Bronchial epithelial cell (primary cell): ENCODE results near the gene PRRT1. TPM values are rescaled to one million over a fixed set of nuclear protein-coding genes. Genes with fewer than 3 reads are reported as not detected.

Source experiments
- DNase-seq: peaks from one replicate; pipeline ENCODE4 v3.0.0-alpha.2; 2010; ENCODE audit warnings: low read depth
- FAIRE-seq: peaks from 2 replicates; lab custom pipeline; 2011; peaks lifted over from hg19 to GRCh38; lab: Jason Lieb, UNC
- H3K27me3 ChIP-seq: 2 replicates; pipeline ENCODE4 v1.5.1; 2011; ENCODE audit warnings: low read length; ENCODE audit not compliant: control insufficient read depth, insufficient read depth
- H3K36me3 ChIP-seq: 2 replicates; pipeline ENCODE4 v1.5.1; 2011; ENCODE audit warnings: low read length; ENCODE audit not compliant: control insufficient read depth, insufficient read depth
- H3K4me3 ChIP-seq: 2 replicates; pipeline ENCODE4 v1.5.1; 2011; ENCODE audit warnings: mild to moderate bottlenecking, low read depth, low read length, control low read depth
- total RNA-seq: library from RNA; depleted of rRNA; stranded (reverse); fragments of >200 nt; gene quantifications from 2 replicates; pipeline ENCODE4 v1.2.1, GENCODE V29; 2014
- TF ChIP-seq, protein P1 (sequence below): IDR thresholded peaks from 2 replicates; pipeline ENCODE4 v1.5.1; 2011; ENCODE audit warnings: mild to moderate bottlenecking, moderate library complexity, low read length, control low read depth, inconsistent platforms; ENCODE audit not compliant: insufficient read depth, severe bottlenecking

PRRT1 gene
- total RNA-seq, 1 donor from 2014 or later: not detected

DNA sequence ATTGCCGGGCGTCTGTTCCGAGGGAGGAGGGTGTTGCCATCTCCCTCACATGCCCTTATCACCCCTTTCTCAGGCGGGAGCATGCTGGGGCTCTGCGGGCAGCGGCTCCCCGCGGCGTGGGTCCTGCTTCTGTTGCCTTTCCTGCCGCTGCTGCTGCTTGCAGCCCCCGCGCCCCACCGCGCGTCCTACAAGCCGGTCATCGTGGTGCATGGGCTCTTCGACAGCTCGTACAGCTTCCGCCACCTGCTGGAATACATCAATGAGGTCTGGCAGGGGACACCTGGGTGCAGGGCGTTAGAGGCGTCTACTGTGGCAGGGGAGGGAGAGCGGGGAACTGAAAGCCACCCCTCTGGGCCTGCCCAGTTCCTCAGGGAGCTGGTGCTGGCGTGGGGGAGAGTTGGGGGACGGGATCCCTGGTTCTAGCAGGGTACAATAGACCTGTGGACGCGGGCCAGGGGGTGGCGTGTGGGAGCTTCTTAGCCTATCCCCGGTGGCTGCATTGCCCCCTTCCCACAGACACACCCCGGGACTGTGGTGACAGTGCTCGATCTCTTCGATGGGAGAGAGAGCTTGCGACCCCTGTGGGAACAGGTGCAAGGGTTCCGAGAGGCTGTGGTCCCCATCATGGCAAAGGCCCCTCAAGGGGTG lies 2.9 kb upstream of the PRRT1 start:
- TF ChIP-seq, protein P1, sequence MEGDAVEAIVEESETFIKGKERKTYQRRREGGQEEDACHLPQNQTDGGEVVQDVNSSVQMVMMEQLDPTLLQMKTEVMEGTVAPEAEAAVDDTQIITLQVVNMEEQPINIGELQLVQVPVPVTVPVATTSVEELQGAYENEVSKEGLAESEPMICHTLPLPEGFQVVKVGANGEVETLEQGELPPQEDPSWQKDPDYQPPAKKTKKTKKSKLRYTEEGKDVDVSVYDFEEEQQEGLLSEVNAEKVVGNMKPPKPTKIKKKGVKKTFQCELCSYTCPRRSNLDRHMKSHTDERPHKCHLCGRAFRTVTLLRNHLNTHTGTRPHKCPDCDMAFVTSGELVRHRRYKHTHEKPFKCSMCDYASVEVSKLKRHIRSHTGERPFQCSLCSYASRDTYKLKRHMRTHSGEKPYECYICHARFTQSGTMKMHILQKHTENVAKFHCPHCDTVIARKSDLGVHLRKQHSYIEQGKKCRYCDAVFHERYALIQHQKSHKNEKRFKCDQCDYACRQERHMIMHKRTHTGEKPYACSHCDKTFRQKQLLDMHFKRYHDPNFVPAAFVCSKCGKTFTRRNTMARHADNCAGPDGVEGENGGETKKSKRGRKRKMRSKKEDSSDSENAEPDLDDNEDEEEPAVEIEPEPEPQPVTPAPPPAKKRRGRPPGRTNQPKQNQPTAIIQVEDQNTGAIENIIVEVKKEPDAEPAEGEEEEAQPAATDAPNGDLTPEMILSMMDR: peak; percentile 71
- DNase-seq (peak; percentile 57), FAIRE-seq (no peak)
- no peaks in the 10 kb centered on the region for H3K27me3 ChIP-seq
- H3K4me3 ChIP-seq: peak overlapping the region; percentile 91
- H3K36me3 ChIP-seq: peaks cover 7% of the 10 kb centered on the region

DNA sequence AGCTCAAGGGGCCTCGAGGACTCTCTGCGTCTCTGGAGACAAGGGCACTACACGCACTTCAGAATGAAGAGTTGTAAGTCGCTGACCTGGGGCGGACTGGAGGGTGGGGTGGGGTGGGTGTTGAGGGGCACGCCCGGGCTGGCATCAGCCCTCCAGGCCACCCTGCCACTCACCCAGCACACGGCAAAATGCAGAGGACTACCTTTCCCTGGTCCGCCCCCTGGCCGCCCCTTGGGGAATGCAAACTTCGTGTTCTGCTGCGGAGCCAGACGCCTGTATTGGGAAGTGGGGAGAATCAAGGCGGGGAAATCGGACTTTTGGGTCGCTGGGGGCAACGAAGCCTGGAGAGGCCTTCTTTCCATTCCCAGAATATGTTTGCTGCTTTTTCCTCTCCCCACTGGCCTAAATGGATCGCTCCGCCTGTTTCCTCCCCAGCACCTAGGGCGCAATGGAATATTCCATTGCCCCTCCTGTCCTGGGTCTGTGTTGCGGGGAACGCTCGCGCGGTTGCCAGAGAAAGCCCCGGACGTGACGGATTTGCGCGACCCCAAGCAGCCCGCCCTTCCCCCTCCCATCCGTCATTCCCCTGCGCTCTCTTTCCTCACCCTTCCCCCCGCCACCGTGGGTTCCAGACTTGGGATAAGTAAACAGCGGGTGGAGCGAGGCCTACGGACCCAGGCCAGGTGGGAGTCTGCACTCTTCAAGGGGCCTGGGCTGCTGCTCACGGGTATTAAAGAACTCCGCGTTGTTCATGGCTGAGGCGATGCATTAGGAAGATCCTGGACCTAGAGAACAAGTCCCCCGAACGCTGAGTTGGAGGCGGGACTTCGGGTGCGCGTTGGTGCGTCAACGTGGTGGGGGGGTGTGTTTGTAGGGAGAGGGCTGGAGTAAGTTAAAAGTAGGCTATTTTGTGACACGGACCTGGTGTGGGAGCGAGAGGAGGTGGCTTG lies 2.1 kb upstream of the PRRT1 start, which contains the start of gene PPT2:
Gene PPT2 (plus strand): TSS at position 578 of the 950 bp plus-strand sequence. CDS start 454 bp downstream, outside the sequence.
- DNase-seq (peak; percentile 75), FAIRE-seq (no peak)
- TF ChIP-seq, protein P1: peak; percentile 39
- Histone ChIP-seq H3K36me3 (peaks cover 7% of the 10 kb centered on the region), H3K4me3 (peak within 1 kb of the TSS; percentile 91), H3K27me3 (no peaks in the 10 kb centered on the region)

DNA sequence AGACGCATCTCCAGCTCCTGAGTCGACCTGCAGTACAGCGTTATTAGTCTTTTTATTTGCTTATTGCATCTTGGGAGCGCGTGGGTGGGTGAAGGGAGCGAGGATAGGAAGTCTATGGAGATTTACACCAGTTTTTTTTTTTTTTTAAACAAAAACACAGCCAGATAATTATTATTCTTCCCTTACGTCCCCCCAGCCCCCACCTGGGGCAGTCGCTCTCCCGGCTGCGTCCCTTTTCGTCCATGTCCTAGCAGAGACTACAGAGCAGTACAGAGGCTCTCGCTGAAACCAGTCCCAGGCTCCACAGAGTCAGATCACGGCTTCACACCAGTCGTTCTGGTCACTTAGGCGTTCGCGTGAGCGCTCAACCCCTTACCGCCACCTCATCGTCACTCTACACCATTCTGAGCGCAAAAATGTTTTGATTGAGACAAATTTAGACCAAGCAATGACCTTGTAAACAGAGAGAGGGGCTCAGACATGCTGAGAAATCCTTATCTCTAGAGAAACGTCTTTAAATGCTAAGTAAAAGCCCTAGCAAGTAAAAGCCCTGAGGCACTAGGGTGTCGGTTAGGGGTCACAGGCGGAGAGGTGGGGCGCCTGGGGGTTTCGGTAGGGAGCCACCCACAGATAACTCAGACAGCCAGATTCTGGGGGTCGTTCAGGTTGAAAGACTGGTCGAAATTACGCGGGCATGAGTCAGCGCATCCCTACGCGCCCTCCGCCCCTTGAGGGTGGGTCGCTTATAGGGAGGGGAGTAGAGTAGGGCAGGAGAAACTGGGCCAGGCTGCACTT lies 1.2 kb upstream of the PRRT1 start:
- DNase-seq (peak; percentile 47), FAIRE-seq (no peak)
- Histone ChIP-seq H3K27me3 (no peaks in the 10 kb centered on the region), H3K36me3 (peaks cover 6% of the 10 kb centered on the region), H3K4me3 (peak overlapping the region; percentile 91)
- TF ChIP-seq, protein P1: no peak

DNA sequence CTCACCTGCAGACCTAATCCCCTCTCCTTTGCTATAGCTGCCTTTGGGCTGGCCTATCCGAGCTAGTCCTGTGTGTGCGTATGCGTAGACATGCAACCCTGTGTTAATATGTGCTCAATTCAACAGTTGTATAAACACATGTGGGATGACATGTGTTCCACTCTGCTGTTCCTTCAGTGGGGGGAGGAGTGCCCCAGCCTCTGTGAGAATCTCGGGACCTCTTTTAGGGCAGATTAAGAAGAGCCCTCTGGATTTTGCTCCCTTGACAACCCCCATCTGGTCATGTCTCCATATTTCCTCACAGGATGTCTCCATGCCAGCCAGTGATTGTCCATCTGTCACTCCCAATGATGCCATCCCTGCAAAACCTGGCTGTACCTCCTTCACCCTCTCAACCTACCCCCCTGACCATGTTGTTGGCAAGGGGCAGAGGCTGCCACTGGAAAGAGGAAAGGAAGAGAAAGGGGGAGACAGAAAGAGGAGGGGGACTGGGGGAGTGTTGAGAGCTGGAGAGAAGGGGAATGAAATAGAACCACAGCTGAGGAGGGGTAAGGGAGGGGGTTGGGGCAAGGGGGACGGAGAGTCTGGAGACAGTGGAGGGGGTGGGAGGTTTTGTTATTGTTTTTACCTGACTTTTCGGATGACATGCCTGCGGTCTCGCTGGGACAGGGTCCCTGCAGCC lies 417 bp downstream of the PRRT1 start:
- FAIRE-seq (no peak), DNase-seq (no peak)
- TF ChIP-seq, protein P1: no peak
- Histone ChIP-seq H3K36me3 (peaks cover 3% of the 10 kb centered on the region), H3K27me3 (no peaks in the 10 kb centered on the region), H3K4me3 (no peak overlapping the region)
